HEK293T (cell line): ENCODE measurements around the gene PCP4.

Experiments used
- ARNT ChIP-seq: fragments of 450-650 bp; IDR thresholded peaks from 2 replicates; pipeline ENCODE4 v1.6.1; 2017; ENCODE audit warnings: mild to moderate bottlenecking
- BHLHE40 ChIP-seq: fragments of 450-650 bp; IDR thresholded peaks from 2 replicates; pipeline ENCODE4 v1.6.1; 2016; ENCODE audit warnings: mild to moderate bottlenecking, moderate library complexity, borderline replicate concordance
- CTBP1 ChIP-seq: fragments of 450-650 bp; IDR thresholded peaks from 2 replicates; pipeline ENCODE4 v1.6.1; 2016; ENCODE audit warnings: borderline replicate concordance
- FOXA1 ChIP-seq: fragments of 450-650 bp; IDR thresholded peaks from 2 replicates; pipeline ENCODE4 v1.6.1; 2016; ENCODE audit warnings: mild to moderate bottlenecking
- FOXM1 ChIP-seq: fragments of 450-650 bp; IDR thresholded peaks from 2 replicates; pipeline ENCODE4 v1.6.1; 2017; ENCODE audit warnings: mild to moderate bottlenecking, borderline replicate concordance
- HDGF ChIP-seq: fragments of 450-650 bp; IDR thresholded peaks from 2 replicates; pipeline ENCODE4 v1.6.1; 2017; ENCODE audit warnings: antibody characterized with exemption, borderline replicate concordance
- L3MBTL2 ChIP-seq: fragments of 450-650 bp; conservative IDR thresholded peaks from 2 replicates; pipeline ENCODE4 v1.6.1; 2016; ENCODE audit warnings: mild to moderate bottlenecking
- NFRKB ChIP-seq: fragments of 450-650 bp; IDR thresholded peaks from 2 replicates; pipeline ENCODE4 v1.6.1; 2016; ENCODE audit warnings: mild to moderate bottlenecking, moderate library complexity
- PKNOX1 ChIP-seq: fragments of 450-650 bp; IDR thresholded peaks from 2 replicates; pipeline ENCODE4 v1.6.1; 2016
- SP1 ChIP-seq: fragments of 450-650 bp; IDR thresholded peaks from 2 replicates; pipeline ENCODE4 v1.6.1; 2017

DNA sequence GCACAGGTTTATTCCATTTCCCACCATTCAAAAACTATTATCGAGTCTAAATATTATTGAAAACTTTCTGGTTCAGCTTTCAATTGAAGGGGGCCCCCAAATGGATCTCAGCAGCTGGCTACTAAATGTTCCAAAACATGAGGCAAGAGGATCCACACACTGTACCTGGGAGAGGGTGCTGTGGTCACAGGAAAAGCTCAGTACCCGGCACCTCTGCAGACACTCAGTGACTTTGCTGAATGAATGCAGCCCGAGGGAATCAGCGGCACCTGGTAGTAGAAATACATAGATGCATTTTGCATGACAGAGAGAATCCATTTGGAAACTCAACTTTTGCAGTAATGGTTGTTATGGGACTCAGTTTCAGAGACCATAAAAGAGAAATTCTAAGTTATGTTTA is 89.3 kb downstream of the PCP4 start:
- TF ChIP-seq CTBP1 (no peak), FOXA1 (no peak), BHLHE40 (no peak), L3MBTL2 (no peak), SP1 (no peak), NFRKB (no peak), PKNOX1 (no peak), FOXM1 (no peak), ARNT (no peak), HDGF (no peak)
